Hepatocyte (in vitro differentiated cells): Measurements from ENCODE around the gene TCEANC2.

Experiments used
- EZH2 ChIP-seq: fragments of 200-600 bp; sonication (generic); IDR thresholded peaks from 2 replicates; pipeline ENCODE4 v1.6.1; 2016; ENCODE audit warnings: antibody characterized with exemption, mild to moderate bottlenecking, borderline replicate concordance
- EZH2phosphoT487 ChIP-seq: fragments of 200-600 bp; sonication (generic); IDR thresholded peaks from one replicate; pipeline ENCODE4 v1.6.1; 2018; ENCODE audit warnings: antibody characterized with exemption, mild to moderate bottlenecking, low read depth, moderate library complexity; ENCODE audit not compliant: unreplicated experiment, severe bottlenecking
- TF ChIP-seq, protein P1 (sequence below): fragments of 200-600 bp; sonication (generic); IDR thresholded peaks from 2 replicates; pipeline ENCODE4 v1.5.1; 2016; ENCODE audit warnings: antibody characterized with exemption, mild to moderate bottlenecking; ENCODE audit not compliant: poor library complexity

GRCh38 chr1:54014009-54014629 lies 39.3 kb upstream of the TCEANC2 start:
- TF ChIP-seq EZH2phosphoT487 (no peak), EZH2 (no peak)
- TF ChIP-seq, protein P1, sequence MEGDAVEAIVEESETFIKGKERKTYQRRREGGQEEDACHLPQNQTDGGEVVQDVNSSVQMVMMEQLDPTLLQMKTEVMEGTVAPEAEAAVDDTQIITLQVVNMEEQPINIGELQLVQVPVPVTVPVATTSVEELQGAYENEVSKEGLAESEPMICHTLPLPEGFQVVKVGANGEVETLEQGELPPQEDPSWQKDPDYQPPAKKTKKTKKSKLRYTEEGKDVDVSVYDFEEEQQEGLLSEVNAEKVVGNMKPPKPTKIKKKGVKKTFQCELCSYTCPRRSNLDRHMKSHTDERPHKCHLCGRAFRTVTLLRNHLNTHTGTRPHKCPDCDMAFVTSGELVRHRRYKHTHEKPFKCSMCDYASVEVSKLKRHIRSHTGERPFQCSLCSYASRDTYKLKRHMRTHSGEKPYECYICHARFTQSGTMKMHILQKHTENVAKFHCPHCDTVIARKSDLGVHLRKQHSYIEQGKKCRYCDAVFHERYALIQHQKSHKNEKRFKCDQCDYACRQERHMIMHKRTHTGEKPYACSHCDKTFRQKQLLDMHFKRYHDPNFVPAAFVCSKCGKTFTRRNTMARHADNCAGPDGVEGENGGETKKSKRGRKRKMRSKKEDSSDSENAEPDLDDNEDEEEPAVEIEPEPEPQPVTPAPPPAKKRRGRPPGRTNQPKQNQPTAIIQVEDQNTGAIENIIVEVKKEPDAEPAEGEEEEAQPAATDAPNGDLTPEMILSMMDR: no peak
